KMS-11 (cell line): Measurements from ENCODE around the gene GLS.

Source experiments
- H2AFZ ChIP-seq: fragments of 200-600 bp; sonication (generic); 2 replicates; pipeline ENCODE4 v1.6.1; 2016; ENCODE audit warnings: antibody characterized with exemption, mixed run types, low read depth
- H3K27ac ChIP-seq: fragments of 200-600 bp; sonication (generic); 2 replicates; pipeline ENCODE4 v1.6.1; 2016; ENCODE audit warnings: mild to moderate bottlenecking, mixed run types
- H3K27me3 ChIP-seq: fragments of 200-600 bp; sonication (generic); 2 replicates; pipeline ENCODE4 v1.6.1; 2017; ENCODE audit warnings: mild to moderate bottlenecking, low read depth, mixed run types, moderate library complexity; ENCODE audit not compliant: insufficient read depth
- H3K36me3 ChIP-seq: fragments of 200-600 bp; sonication (generic); 2 replicates; pipeline ENCODE4 v1.6.1; 2017; ENCODE audit warnings: mild to moderate bottlenecking, mixed run types; ENCODE audit not compliant: insufficient read depth
- H3K4me1 ChIP-seq: fragments of 200-600 bp; sonication (generic); 2 replicates; pipeline ENCODE4 v1.6.1; 2016; ENCODE audit warnings: mild to moderate bottlenecking, low read depth, mixed run types; ENCODE audit not compliant: poor library complexity, severe bottlenecking
- H3K4me2 ChIP-seq: fragments of 200-600 bp; sonication (generic); 2 replicates; pipeline ENCODE4 v1.7.0; 2016; ENCODE audit warnings: mild to moderate bottlenecking, mixed run types
- H3K4me3 ChIP-seq: fragments of 200-600 bp; sonication (generic); IDR thresholded peaks from 2 replicates; pipeline ENCODE4 v1.6.1; 2017; ENCODE audit warnings: low read depth, low read length, mixed read lengths; ENCODE audit not compliant: insufficient read depth
- H3K79me2 ChIP-seq: fragments of 200-600 bp; sonication (generic); 2 replicates; pipeline ENCODE4 v1.6.1; 2016; ENCODE audit warnings: low read depth, mixed run types; ENCODE audit not compliant: insufficient read depth
- H3K9ac ChIP-seq: fragments of 200-600 bp; sonication (generic); 2 replicates; pipeline ENCODE4 v1.6.1; 2016; ENCODE audit warnings: mild to moderate bottlenecking, mixed run types
- H4K20me1 ChIP-seq: fragments of 200-600 bp; sonication (generic); 2 replicates; pipeline ENCODE4 v1.6.1; 2016; ENCODE audit warnings: mild to moderate bottlenecking, mixed run types; ENCODE audit not compliant: insufficient read depth
- TF ChIP-seq, protein P1 (sequence below): fragments of 200-600 bp; sonication (generic); conservative IDR thresholded peaks from 2 replicates; pipeline ENCODE4 v1.6.1; 2017; ENCODE audit warnings: low read depth, mild to moderate bottlenecking, antibody characterized with exemption, low read length, moderate library complexity, mixed read lengths

Gene GLS

DNA sequence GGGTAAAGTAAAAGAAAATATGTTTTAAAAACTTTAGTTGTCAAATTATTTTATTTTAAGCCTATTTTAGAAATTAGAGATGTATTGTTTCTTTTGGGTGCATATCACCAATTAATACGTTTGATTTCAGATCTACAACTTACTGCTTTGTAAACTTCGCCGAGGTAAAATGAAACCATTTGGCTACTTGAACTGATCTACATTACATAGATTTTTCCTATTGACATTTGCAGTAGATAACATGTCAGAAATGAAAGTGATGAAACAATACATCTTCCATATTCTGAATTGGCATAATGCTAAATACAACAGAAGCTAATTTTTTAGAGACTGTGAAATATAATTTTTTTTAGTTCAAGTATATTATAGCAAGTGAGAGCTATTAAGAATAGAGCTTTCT lies 39.5 kb downstream of the GLS start:
- Histone ChIP-seq H3K4me1 (no peaks in the 10 kb centered on the region), H3K27me3 (no peaks in the 10 kb centered on the region), H3K9ac (no peak overlapping the region), H3K4me2 (no peak overlapping the region), H3K4me3 (no peak overlapping the region), H3K79me2 (no peaks in the 10 kb centered on the region), H3K27ac (no peak overlapping the region), H3K36me3 (peaks cover 15% of the 10 kb centered on the region; the same call in 1 of the 2 replicates), H2AFZ (no peak overlapping the region), H4K20me1 (no peaks in the 10 kb centered on the region)
- TF ChIP-seq, protein P1, sequence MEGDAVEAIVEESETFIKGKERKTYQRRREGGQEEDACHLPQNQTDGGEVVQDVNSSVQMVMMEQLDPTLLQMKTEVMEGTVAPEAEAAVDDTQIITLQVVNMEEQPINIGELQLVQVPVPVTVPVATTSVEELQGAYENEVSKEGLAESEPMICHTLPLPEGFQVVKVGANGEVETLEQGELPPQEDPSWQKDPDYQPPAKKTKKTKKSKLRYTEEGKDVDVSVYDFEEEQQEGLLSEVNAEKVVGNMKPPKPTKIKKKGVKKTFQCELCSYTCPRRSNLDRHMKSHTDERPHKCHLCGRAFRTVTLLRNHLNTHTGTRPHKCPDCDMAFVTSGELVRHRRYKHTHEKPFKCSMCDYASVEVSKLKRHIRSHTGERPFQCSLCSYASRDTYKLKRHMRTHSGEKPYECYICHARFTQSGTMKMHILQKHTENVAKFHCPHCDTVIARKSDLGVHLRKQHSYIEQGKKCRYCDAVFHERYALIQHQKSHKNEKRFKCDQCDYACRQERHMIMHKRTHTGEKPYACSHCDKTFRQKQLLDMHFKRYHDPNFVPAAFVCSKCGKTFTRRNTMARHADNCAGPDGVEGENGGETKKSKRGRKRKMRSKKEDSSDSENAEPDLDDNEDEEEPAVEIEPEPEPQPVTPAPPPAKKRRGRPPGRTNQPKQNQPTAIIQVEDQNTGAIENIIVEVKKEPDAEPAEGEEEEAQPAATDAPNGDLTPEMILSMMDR: no peak

DNA sequence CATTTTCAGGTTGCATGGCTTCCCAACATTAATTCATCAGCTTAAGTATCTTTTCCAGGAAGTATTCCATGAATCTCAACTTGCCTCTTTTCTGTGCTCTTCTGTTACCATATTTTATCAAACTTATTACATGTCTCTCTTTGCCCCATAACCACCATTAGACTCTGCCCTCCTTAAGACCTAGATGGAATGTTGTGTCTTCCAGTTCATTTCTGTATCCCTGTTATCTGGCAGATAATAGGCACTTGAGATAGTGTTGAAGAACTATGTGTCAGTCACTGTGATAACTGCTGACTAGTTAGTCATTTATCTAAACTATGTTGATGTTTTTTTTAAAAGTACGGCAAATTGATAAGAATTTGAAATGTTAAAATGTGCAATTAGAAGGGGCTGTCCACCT lies 41.8 kb downstream of the GLS start:
- no peak overlapping the region for H2AFZ ChIP-seq
- no peak overlapping the region for H3K4me2 ChIP-seq
- TF ChIP-seq, protein P1: no peak
- H3K27me3 ChIP-seq: no peaks in the 10 kb centered on the region
- H3K36me3 ChIP-seq: peaks cover 19% of the 10 kb centered on the region; the same call in 1 of the 2 replicates
- H4K20me1 ChIP-seq: no peaks in the 10 kb centered on the region
- no peaks in the 10 kb centered on the region for H3K79me2 ChIP-seq
- no peak overlapping the region for H3K9ac ChIP-seq
- no peaks in the 10 kb centered on the region for H3K4me1 ChIP-seq
- no peak overlapping the region for H3K27ac ChIP-seq
- H3K4me3 ChIP-seq: no peak overlapping the region

- Histone ChIP-seq H3K36me3 (peaks cover 23% of the 10 kb centered on the region; the same call in 1 of the 2 replicates), H3K4me2 (no peak overlapping the region)
- TF ChIP-seq, protein P1: no peak
Measured at GRCh38 chr2:190927301-190927700, 46.7 kb downstream of the GLS start.

GRCh38 chr2:190929919-190930318 lies 49.3 kb downstream of the GLS start:
- peaks cover 12% of the 10 kb centered on the region; the same call in 1 of the 2 replicates for H3K36me3 ChIP-seq
- no peaks in the 10 kb centered on the region for H3K79me2 ChIP-seq
- no peak overlapping the region for H3K27ac ChIP-seq
- H3K4me1 ChIP-seq: peaks cover 8% of the 10 kb centered on the region
- H3K4me2 ChIP-seq: no peak overlapping the region
- no peaks in the 10 kb centered on the region for H4K20me1 ChIP-seq
- TF ChIP-seq, protein P1: no peak
- H3K9ac ChIP-seq: no peak overlapping the region
- no peaks in the 10 kb centered on the region for H3K27me3 ChIP-seq
- no peak overlapping the region for H3K4me3 ChIP-seq
- no peak overlapping the region for H2AFZ ChIP-seq

More at GRCh38 chr2:190927301-190927700, 46.7 kb downstream of the GLS start:
- Histone ChIP-seq H3K9ac (no peak overlapping the region), H4K20me1 (no peaks in the 10 kb centered on the region), H3K4me3 (no peak overlapping the region), H3K27ac (peak overlapping the region; percentile 9; the same call in 1 of the 2 replicates), H3K27me3 (no peaks in the 10 kb centered on the region), H3K4me1 (peaks cover 8% of the 10 kb centered on the region), H3K79me2 (no peaks in the 10 kb centered on the region), H2AFZ (no peak overlapping the region)
